PC-3 (cell line): ENCODE data around the gene RBKS.
"Not testable (repeated sequence)": the region's sequence is repeated elsewhere in the genome, so short reads cannot be mapped to it uniquely, and the experiment has no call there.

ENCODE experiments used
- CTCF ChIP-seq: fragments of 300-600 bp; sonication (generic); conservative IDR thresholded peaks from 2 replicates; pipeline ENCODE4 v1.5.1; 2017; ENCODE audit warnings: antibody characterized with exemption, low read depth, mild to moderate bottlenecking, low read length
- EZH2 ChIP-seq: fragments of 300-600 bp; sonication (generic); IDR thresholded peaks from one replicate; pipeline ENCODE4 v1.6.1; 2017; ENCODE audit warnings: antibody characterized with exemption, mild to moderate bottlenecking, low read length; ENCODE audit not compliant: unreplicated experiment
- EZH2phosphoT487 ChIP-seq: fragments of 300-600 bp; sonication (generic); IDR thresholded peaks from 2 replicates; pipeline ENCODE4 v1.6.1; 2018; ENCODE audit warnings: mild to moderate bottlenecking, antibody characterized with exemption, low read length, borderline replicate concordance

- not testable (repeated sequence) for TF ChIP-seq CTCF, EZH2phosphoT487, EZH2
These were observed 26.2 kb downstream of the RBKS start for GRCh38 chr2:27863955-27864354.
